ENCODE results near the gene MOBP.

MOBP gene

DNA sequence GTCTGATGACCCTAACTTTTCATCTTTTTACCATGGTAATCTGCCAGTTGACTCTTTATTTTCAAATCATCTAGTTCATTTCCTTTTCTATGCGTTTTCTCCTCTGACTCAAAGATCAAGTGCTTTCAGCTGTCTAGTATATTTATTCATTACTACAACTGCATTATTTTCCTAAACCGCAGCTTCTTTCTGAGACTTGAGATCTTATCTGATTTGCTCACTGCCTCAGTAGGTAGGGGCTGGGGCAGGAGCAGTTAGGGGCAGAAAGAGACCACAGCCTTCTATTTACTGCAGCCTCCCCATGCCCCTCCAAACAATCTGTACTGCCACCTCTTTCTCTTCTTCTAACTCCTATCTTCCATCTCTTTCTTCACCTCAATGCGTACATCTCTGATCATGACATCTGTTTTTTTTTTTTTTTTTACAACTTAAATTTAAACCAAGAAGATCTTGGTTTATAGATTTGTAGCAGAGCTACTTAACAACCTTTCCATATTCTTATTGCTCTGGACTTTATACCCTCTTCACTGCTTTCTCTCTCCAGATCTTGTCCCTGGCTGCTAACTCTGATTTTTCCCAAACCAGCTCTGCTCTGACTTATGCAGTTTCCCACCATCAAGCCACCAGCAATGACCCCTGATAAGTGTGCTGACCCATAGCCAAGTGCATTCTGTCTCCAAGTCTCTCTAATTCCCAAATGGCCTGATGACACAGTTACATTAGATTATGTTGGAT is 52.2 kb downstream of the MOBP start:
- H3K27me3 Mint-ChIP-seq, result peaks cover 8% of the 10 kb centered on the region

DNA sequence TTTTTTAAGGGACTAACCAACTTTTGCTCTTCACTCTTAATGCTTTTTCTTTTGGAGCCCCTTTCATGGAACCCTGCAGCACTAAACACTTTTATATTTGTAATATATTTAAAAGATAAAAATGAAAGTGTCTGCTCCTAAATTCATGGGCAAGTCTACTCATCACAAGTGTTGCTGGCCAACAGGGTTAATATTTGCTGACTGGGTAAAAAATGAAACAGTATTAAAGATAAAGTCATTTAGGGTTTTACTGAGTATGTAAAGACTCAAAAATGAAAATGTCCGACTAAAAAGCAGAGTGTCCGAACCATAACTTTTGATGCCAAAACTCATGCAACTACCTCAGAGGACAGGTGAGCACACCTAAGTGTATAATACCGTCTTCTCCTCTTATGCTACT is 54.0 kb downstream of the MOBP start:
- H3K27me3 Mint-ChIP-seq, result peaks cover 8% of the 10 kb centered on the region
- H3K9me3 Mint-ChIP-seq, result peaks cover 22% of the 10 kb centered on the region
- H3K4me1 Mint-ChIP-seq (ENCODE audit: low read depth), result no peaks in the 10 kb centered on the region
- H3K36me3 Mint-ChIP-seq (ENCODE audit: low read depth), result no peaks in the 10 kb centered on the region
- H3K4me3 Mint-ChIP-seq, result no peak overlapping the region
- intact Hi-C loops (cut with micrococcal nuclease), result no loop called here
- H3K27ac Mint-ChIP-seq, result no peak overlapping the region

More for the DNA sequence above, 52.2 kb downstream of the MOBP start:
- no peaks in the 10 kb centered on the region for H3K4me1 Mint-ChIP-seq (ENCODE audit: low read depth)
- intact Hi-C loops (cut with micrococcal nuclease), result no loop called here
- no peak overlapping the region for H3K27ac Mint-ChIP-seq
- H3K36me3 Mint-ChIP-seq (ENCODE audit: low read depth), result no peaks in the 10 kb centered on the region
- H3K4me3 Mint-ChIP-seq, result no peak overlapping the region
- peaks cover 12% of the 10 kb centered on the region for H3K9me3 Mint-ChIP-seq

DNA sequence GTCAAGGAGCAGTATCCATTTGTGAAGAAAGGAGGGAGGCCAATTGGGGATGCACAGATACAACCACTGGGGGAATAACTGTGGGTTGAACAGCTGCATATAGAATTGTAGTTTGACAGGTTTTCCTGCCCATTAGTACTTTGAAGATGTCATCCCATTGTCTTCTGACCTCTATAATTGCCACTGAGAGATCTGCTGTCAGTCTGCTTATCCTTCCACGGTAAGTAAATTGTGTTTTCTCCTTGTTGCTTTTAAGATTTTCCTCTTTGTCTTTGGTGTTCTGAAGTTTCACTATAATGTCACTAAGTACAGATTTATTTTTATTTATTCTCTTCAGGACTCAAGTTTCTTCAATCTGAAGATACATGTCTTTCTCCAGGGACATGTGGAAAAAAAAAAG is 56.6 kb downstream of the MOBP start:
- Mint-ChIP-seq H3K9me3 (peaks cover 22% of the 10 kb centered on the region), H3K36me3 (ENCODE audit: low read depth) (no peaks in the 10 kb centered on the region), H3K4me3 (no peak overlapping the region), H3K27me3 (peaks cover 8% of the 10 kb centered on the region), H3K27ac (no peak overlapping the region), H3K4me1 (ENCODE audit: low read depth) (no peaks in the 10 kb centered on the region)
- intact Hi-C loops (cut with micrococcal nuclease), result no loop called here

DNA sequence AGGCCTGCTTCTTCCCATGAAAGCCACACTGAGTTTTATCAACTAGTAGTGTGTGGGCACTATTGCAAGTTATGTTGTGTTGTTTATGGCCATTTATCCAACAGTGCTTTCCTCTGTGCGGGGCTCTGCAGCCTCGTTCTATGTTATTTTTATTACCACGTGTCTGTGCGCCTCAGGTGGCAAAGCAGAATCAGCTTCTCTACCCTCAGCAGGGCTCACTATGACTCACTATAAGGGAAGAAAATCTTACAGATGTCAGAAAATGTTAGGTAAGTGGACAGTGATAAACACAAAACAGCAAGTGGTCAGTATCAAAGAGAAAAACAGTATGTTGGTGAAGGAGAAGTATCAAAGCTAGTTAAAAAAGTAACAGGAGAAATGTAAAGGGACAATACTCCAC is 61.4 kb downstream of the MOBP start:
- intact Hi-C loops (cut with micrococcal nuclease), result no loop called here
- no peaks in the 10 kb centered on the region for H3K4me1 Mint-ChIP-seq (ENCODE audit: low read depth)
- H3K4me3 Mint-ChIP-seq, result no peak overlapping the region
- no peak overlapping the region for H3K27ac Mint-ChIP-seq
- H3K27me3 Mint-ChIP-seq, result peaks cover 3% of the 10 kb centered on the region
- peaks cover 20% of the 10 kb centered on the region for H3K9me3 Mint-ChIP-seq
- no peaks in the 10 kb centered on the region for H3K36me3 Mint-ChIP-seq (ENCODE audit: low read depth)

DNA sequence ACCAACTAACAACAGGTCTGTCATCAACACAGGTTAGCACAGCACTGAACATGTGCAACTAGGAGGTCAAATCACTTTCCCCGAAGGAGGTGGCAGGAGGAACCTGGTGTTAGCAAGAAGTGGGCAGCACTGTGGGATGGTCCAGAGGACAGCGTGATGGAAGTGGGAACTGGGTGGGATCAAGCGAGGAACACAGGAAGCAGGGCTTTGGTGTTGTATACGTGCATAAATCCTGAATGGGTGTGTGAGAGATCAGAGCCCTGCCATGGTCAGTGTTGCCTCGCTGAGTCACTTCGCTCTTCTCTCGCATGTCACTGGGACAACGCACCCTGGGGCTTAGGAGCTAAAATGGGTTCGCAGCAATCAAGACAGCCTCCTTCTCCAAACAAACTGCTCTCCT is 62.1 kb downstream of the MOBP start:
- intact Hi-C loops (cut with micrococcal nuclease), result no loop called here
- no peaks in the 10 kb centered on the region for H3K36me3 Mint-ChIP-seq (ENCODE audit: low read depth)
- H3K27me3 Mint-ChIP-seq, result peaks cover 3% of the 10 kb centered on the region
- H3K27ac Mint-ChIP-seq, result no peak overlapping the region
- H3K4me1 Mint-ChIP-seq (ENCODE audit: low read depth), result no peaks in the 10 kb centered on the region
- H3K4me3 Mint-ChIP-seq, result no peak overlapping the region
- H3K9me3 Mint-ChIP-seq, result peaks cover 12% of the 10 kb centered on the region

DNA sequence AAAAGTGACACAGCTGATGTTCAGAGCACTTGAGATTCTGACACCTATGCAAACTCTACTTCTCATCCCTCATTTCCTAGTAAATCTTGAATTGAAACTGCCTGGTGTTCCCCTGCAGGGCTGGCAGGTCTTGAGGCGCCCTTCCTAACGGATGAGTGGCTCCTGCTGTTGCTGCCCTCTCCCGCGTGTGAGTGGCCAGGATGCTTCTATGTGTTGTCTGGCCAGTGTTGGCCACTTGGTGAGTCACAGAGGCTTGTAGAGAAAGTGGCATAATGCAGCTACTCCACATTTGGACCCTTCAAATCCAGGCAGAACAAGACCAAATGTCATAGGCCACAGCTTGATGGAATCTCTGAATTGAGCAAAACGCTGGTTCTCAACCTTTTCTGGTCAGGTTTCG is 63.6 kb downstream of the MOBP start:
- H3K27me3 Mint-ChIP-seq, result peaks cover 3% of the 10 kb centered on the region
- no peak overlapping the region for H3K27ac Mint-ChIP-seq
- no peaks in the 10 kb centered on the region for H3K9me3 Mint-ChIP-seq
- no peaks in the 10 kb centered on the region for H3K4me1 Mint-ChIP-seq (ENCODE audit: low read depth)
- H3K4me3 Mint-ChIP-seq, result no peak overlapping the region
- intact Hi-C loops (cut with micrococcal nuclease), result no loop called here
- H3K36me3 Mint-ChIP-seq (ENCODE audit: low read depth), result no peaks in the 10 kb centered on the region

DNA sequence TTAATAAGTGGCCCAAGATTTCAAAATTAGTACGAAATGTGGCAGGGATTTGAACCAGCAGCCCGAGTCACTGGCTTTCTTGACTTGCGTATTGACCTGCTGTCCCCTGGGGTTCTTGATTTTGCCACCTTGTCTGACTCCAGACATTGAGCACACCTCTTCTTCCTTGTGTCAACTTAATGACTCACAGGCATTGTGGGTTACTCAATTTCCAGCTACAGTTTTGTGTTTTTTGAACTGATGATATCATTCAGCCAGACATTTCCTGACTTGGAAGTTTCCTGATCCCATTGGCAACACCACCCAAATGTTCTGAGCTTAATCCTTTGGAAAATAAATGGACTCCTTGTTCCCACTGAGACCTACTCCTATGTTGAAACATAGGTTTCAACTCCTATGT is 64.2 kb downstream of the MOBP start:
- H3K4me1 Mint-ChIP-seq (ENCODE audit: low read depth), result no peaks in the 10 kb centered on the region
- intact Hi-C loops (cut with micrococcal nuclease), result no loop called here
- peaks cover 3% of the 10 kb centered on the region for H3K27me3 Mint-ChIP-seq
- H3K9me3 Mint-ChIP-seq, result no peaks in the 10 kb centered on the region
- H3K36me3 Mint-ChIP-seq (ENCODE audit: low read depth), result no peaks in the 10 kb centered on the region
- no peak overlapping the region for H3K27ac Mint-ChIP-seq
- no peak overlapping the region for H3K4me3 Mint-ChIP-seq

DNA sequence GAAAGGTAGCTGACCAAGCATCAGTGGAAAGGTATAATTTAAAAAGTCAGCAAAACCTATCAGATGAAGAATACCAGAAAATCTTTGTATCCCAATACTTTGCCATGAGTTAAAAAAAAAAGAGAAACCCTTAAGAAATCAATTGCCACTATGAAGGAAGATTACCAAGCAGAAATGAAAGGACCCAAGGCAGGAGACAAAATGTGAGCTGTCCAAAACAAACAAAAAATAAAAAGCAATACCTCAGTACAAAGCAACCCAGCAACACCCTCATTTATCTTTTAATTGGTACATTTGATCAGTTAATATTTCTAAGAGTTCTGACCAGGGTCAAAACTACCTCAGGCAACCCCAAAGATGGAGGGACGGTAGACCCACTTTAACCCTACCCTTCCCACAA is 65.3 kb downstream of the MOBP start:
- peaks cover 3% of the 10 kb centered on the region for H3K27me3 Mint-ChIP-seq
- intact Hi-C loops (cut with micrococcal nuclease), result no loop called here
- no peaks in the 10 kb centered on the region for H3K36me3 Mint-ChIP-seq (ENCODE audit: low read depth)
- H3K4me1 Mint-ChIP-seq (ENCODE audit: low read depth), result no peaks in the 10 kb centered on the region
- no peak overlapping the region for H3K27ac Mint-ChIP-seq
- no peak overlapping the region for H3K4me3 Mint-ChIP-seq
- no peaks in the 10 kb centered on the region for H3K9me3 Mint-ChIP-seq

DNA sequence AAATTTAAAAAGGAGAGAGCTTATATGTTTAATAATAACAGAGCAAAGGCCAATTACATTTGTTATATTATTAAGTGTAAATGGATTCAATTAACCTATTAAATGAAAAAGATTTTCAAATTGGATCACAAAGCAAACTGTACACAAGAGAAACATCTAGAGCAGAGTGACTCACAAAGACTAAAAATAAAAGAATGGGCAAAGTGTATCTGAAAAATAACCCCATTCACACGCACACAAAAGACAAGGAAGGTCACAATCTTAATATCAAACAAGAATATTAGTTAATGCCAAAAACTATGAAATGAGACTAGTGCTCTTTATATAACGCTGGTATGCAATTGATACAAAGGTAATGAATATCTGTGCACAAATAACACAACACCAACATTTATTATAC is 65.7 kb downstream of the MOBP start:
- no peak overlapping the region for H3K4me3 Mint-ChIP-seq
- peaks cover 3% of the 10 kb centered on the region for H3K27me3 Mint-ChIP-seq
- no peaks in the 10 kb centered on the region for H3K36me3 Mint-ChIP-seq (ENCODE audit: low read depth)
- H3K4me1 Mint-ChIP-seq (ENCODE audit: low read depth), result no peaks in the 10 kb centered on the region
- intact Hi-C loops (cut with micrococcal nuclease), result no loop called here
- H3K27ac Mint-ChIP-seq, result no peak overlapping the region
- H3K9me3 Mint-ChIP-seq, result no peaks in the 10 kb centered on the region

DNA sequence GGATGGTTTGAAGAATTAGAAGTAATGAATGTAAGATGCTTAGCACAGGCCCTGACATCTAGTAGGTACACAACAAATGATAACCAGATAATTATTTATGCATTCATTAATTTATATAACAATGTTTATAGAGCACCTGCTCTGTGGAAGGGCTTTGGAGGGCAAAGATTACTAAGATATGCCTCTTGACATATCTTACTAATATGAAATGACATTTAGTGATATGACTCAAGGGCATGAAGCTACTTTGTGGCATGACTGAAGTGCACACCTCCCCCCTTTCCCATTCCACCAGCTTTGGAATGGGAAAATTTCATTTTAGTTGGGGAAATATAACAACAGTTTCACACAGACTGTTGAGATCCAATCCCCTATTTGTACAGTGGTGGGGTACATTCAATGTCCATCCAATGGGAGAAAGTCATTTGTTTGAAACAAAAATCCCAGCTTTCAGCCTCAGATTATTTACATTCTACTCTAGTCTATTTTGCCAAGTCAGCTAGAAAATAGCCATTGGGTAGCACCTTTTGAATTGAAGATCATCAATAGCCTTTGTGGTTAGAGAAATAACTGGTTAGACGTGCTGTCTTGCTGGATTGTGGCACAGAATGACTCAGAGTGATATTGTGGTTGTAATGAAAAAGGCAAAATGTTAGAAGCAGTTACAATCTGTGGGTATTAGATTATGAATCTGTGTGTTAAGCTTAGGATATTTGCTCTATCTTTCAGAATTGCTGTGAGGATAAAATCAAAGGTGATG is 72.9 kb downstream of the MOBP start:
- Mint-ChIP-seq H3K27ac (no peak overlapping the region), H3K4me3 (no peak overlapping the region), H3K36me3 (ENCODE audit: low read depth) (no peaks in the 10 kb centered on the region), H3K4me1 (ENCODE audit: low read depth) (no peaks in the 10 kb centered on the region), H3K9me3 (no peaks in the 10 kb centered on the region), H3K27me3 (no peaks in the 10 kb centered on the region)
- intact Hi-C loops (cut with micrococcal nuclease), result loop anchor here (5.0 kb wide), 1 partner anchor 452 kb away; no protein-coding TSS in a partner anchor

DNA sequence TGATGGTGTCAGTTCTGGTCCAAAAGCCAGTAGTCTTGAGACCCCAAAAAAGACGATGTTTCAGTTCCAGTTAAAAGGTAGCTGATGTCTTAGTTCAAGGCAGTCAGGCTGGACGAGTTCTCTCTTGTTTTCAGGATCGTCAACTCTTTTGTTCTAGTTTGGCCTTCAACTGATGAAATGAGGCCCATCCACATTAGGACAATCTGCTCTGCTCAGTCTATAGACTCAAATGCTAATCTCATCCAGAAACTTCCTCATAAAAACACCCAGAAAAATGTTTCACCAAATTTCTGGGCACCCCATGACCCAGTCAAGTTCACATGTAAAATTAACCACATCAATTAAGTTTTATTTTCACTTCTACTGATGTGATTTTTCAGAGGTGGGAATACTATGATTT is 74.0 kb downstream of the MOBP start:
- Mint-ChIP-seq H3K4me3 (no peak overlapping the region), H3K4me1 (ENCODE audit: low read depth) (no peaks in the 10 kb centered on the region), H3K27me3 (no peaks in the 10 kb centered on the region), H3K27ac (no peak overlapping the region), H3K9me3 (no peaks in the 10 kb centered on the region), H3K36me3 (ENCODE audit: low read depth) (no peaks in the 10 kb centered on the region)
- intact Hi-C loops (cut with micrococcal nuclease), result loop anchor here (5.0 kb wide), 1 partner anchor 451 kb away; no protein-coding TSS in a partner anchor

DNA sequence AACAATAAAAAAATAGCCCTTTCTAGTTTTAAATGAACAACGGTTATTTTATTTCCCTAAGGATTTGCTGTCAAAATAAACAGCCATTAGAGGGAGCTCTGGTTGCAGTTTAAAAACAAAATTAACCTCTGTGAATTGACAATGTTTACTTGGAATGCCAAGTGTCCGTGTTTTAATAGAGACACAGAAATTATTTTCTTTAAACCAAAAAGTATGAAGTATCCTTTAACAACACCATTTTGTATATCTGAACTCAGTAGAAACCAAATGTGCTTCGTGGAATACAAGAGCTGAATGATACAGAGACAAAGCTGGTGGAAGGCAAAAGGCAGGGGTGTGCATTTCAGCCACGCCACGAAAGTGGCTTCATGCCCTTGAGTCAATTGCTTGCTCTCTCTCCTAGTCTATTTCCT is 74.4 kb downstream of the MOBP start:
- Mint-ChIP-seq H3K4me3 (no peak overlapping the region), H3K4me1 (ENCODE audit: low read depth) (no peaks in the 10 kb centered on the region), H3K27ac (no peak overlapping the region), H3K9me3 (no peaks in the 10 kb centered on the region), H3K36me3 (ENCODE audit: low read depth) (no peaks in the 10 kb centered on the region), H3K27me3 (no peaks in the 10 kb centered on the region)
- intact Hi-C loops (cut with micrococcal nuclease), result loop anchor here (5.0 kb wide), 1 partner anchor 450 kb away; no protein-coding TSS in a partner anchor

DNA sequence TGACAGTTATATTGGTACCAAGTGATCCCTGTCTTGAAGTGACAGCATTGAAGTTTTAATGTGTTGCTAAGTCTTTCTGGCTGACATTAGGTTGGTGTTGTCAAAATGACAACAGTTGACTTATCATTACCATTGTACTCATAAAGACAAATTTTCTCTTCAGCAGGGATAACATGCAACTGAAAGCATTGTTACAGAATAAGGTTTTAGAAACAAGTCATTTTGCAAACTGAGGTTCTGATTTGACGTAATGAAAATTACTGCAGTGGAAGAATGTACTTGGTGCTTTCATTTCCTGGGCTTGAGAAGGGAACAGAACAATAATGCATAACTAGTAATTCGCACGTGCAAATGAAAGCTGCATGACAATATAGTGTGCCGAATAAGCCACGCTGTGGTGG is 75.1 kb downstream of the MOBP start:
- Mint-ChIP-seq H3K36me3 (ENCODE audit: low read depth) (no peaks in the 10 kb centered on the region), H3K4me1 (ENCODE audit: low read depth) (no peaks in the 10 kb centered on the region), H3K4me3 (no peak overlapping the region), H3K27me3 (no peaks in the 10 kb centered on the region), H3K27ac (no peak overlapping the region), H3K9me3 (no peaks in the 10 kb centered on the region)
- intact Hi-C loops (cut with micrococcal nuclease), result loop anchor here (5.0 kb wide), 1 partner anchor 450 kb away; no protein-coding TSS in a partner anchor

DNA sequence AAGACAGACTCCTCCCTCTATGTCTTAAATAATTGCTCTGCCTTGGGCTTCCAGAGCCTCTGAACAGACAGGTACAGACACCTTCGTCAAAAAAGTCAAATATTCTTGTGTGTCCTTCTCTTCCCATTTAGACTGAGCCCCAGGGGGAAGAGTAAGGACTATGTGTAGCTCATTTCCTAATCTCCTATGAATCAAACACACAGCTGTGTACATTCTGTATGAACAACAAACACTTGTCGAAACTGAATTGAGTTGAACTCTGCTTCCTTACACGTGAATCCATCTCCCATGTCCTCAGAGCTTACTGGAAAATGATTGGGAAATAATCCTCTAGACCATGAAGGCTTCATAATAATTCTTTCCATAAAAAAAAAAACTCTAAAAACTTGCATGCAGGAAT is 80.8 kb downstream of the MOBP start:
- Mint-ChIP-seq H3K4me1 (ENCODE audit: low read depth) (no peaks in the 10 kb centered on the region), H3K36me3 (ENCODE audit: low read depth) (no peaks in the 10 kb centered on the region)

More for the DNA sequence above, 80.8 kb downstream of the MOBP start:
- Mint-ChIP-seq H3K9me3 (peaks cover 15% of the 10 kb centered on the region), H3K27ac (no peak overlapping the region), H3K27me3 (peaks cover 1% of the 10 kb centered on the region), H3K4me3 (no peak overlapping the region)
- intact Hi-C loops (cut with micrococcal nuclease), result no loop called here

Measured in dendritic cell treated with granulocyte-macrophage colony-stimulating factor and Interleukin-4, amounts not matched to agents 40 ng/mL and 50 ng/mL, for 4 days (primary cell).